Keratinocyte (primary cell): ENCODE data around the gene SERPINH1. TPM values are rescaled to one million over a fixed set of nuclear protein-coding genes. Genes with fewer than 3 reads are reported as not detected.

ENCODE experiments used
- DNase-seq: peaks from one replicate; pipeline ENCODE4 v3.0.0-alpha.2; 2011; ENCODE audit warnings: low read depth, missing footprints, low spot score
- FAIRE-seq: peaks from 2 replicates; lab custom pipeline; 2011; peaks lifted over from hg19 to GRCh38; lab: Jason Lieb, UNC
- H2AFZ ChIP-seq: 2 replicates; pipeline ENCODE4 v1.6.0; 2012; ENCODE audit warnings: low read length, control low read depth, inconsistent platforms; ENCODE audit not compliant: control insufficient read depth
- H3K27ac ChIP-seq: 2 replicates; pipeline ENCODE4 v1.5.1; 2011; ENCODE audit warnings: low read length; ENCODE audit not compliant: control insufficient read depth, insufficient read depth
- H3K27me3 ChIP-seq: 3 replicates; pipeline ENCODE4 v1.6.0; 2011; ENCODE audit warnings: low read length; ENCODE audit not compliant: control insufficient read depth, insufficient read depth; ENCODE audit errors: extremely low read depth
- H3K36me3 ChIP-seq, 2 experiments: 2 replicates in 1 of 2; 3 replicates in 1 of 2; pipeline ENCODE4 v1.5.1; 2011; ENCODE audit warnings: low read length in 2 of 2, mild to moderate bottlenecking in 1 of 2; ENCODE audit not compliant: control insufficient read depth in 2 of 2, insufficient read depth in 2 of 2; ENCODE audit errors: extremely low read depth in 1 of 2
- H3K4me1 ChIP-seq: 3 replicates; pipeline ENCODE4 v1.5.1; 2011; ENCODE audit warnings: low read length; ENCODE audit not compliant: control insufficient read depth, insufficient read depth; ENCODE audit errors: extremely low read depth
- H3K4me2 ChIP-seq: 3 replicates; pipeline ENCODE4 v1.6.0; 2011; ENCODE audit warnings: low read depth, low read length; ENCODE audit not compliant: control insufficient read depth, insufficient read depth; ENCODE audit errors: extremely low read depth
- H3K4me3 ChIP-seq, 3 experiments: fragments of 200-600 bp in 1 of 3; sonication (generic) in 1 of 3; 2 replicates in 2 of 3; 3 replicates in 1 of 3; pipeline ENCODE4 v1.5.1; 2011 to 2016; ENCODE audit warnings: low read length in 3 of 3, mild to moderate bottlenecking in 3 of 3, control low read depth in 2 of 3, inconsistent platforms in 1 of 3, low read depth in 1 of 3, mixed read lengths in 1 of 3, mixed run types in 1 of 3, moderate library complexity in 1 of 3; ENCODE audit not compliant: control insufficient read depth in 2 of 3, insufficient read depth in 2 of 3; ENCODE audit errors: extremely low read depth in 1 of 3
- H3K79me2 ChIP-seq: 2 replicates; pipeline ENCODE4 v1.6.0; 2012; ENCODE audit warnings: low read length; ENCODE audit not compliant: control insufficient read depth, insufficient read depth
- H3K9ac ChIP-seq: 3 replicates; pipeline ENCODE4 v1.6.0; 2011; ENCODE audit warnings: low read length; ENCODE audit not compliant: control insufficient read depth, insufficient read depth; ENCODE audit errors: extremely low read depth
- H3K9me1 ChIP-seq: 3 replicates; pipeline ENCODE4 v1.6.0; 2011; ENCODE audit warnings: low read length; ENCODE audit not compliant: control insufficient read depth, insufficient read depth; ENCODE audit errors: extremely low read depth
- H3K9me3 ChIP-seq: 2 replicates; pipeline ENCODE4 v1.5.1; 2012; ENCODE audit warnings: low read depth, low read length; ENCODE audit not compliant: control insufficient read depth
- H4K20me1 ChIP-seq: 3 replicates; pipeline ENCODE4 v1.6.0; 2011; ENCODE audit warnings: low read length; ENCODE audit not compliant: control insufficient read depth, insufficient read depth; ENCODE audit errors: extremely low read depth
- CTCF ChIP-seq, 3 experiments: IDR thresholded peaks in 1 of 3; conservative IDR thresholded peaks in 1 of 3; optimal IDR thresholded peaks in 1 of 3; 2 replicates in 2 of 3; 3 replicates in 1 of 3; pipeline versions ENCODE3 to v1.5.1; 2011; ENCODE audit warnings: low read length in 3 of 3, mild to moderate bottlenecking in 3 of 3, moderate library complexity in 2 of 3, control low read depth in 1 of 3, inconsistent platforms in 1 of 3; ENCODE audit not compliant: insufficient read depth in 2 of 3; ENCODE audit errors: extremely low read depth in 1 of 3
- EZH2 ChIP-seq: IDR thresholded peaks from one replicate; pipeline ENCODE4 v1.6.1; 2012; ENCODE audit warnings: inconsistent platforms, mild to moderate bottlenecking, low read length, moderate library complexity
- dilution Hi-C: fragments of 300-500 bp; cut with MboI; formaldehyde crosslinking; loops from one replicate; pipeline ENCODE4 v1.7.0; 2020; ENCODE audit warnings: low sequenced_read_pairs; ENCODE audit not compliant: extremely low pct_ligation_motif_present
- polyA plus RNA-seq, 5 experiments: library from polyadenylated mRNA; depleted of rRNA in 3 of 5; stranded (reverse) in 3 of 5; stranded (forward) in 1 of 5; unstranded in 1 of 5; fragments of >200 nt; gene quantifications; 1 replicate in 1 of 5; 2 replicates in 3 of 5; 3 replicates in 1 of 5; pipeline versions ENCODE4 v1.2.1 to v1.2.3, GENCODE V29; 2011 to 2012; ENCODE audit warnings: missing spikeins in 2 of 5, low read depth in 1 of 5, low replicate concordance in 1 of 5

Gene SERPINH1
- polyA plus RNA-seq, 1 donor (not counting 4 experiments of a cell fraction or from before 2014, with no cell fraction given) = 136 TPM

GRCh38 chr11:75555079-75555811 lies 6.8 kb upstream of the SERPINH1 start:
- H3K36me3 ChIP-seq = no peaks in the 10 kb centered on the region
- FAIRE-seq (no peak), DNase-seq (no peak)
- dilution Hi-C loops = no loop called here
- no peak overlapping the region for H2AFZ ChIP-seq
- H3K27me3 ChIP-seq = no peaks in the 10 kb centered on the region
- H3K9ac ChIP-seq = no peak overlapping the region
- H3K9me3 ChIP-seq = no peaks in the 10 kb centered on the region
- H4K20me1 ChIP-seq = no peaks in the 10 kb centered on the region
- H3K9me1 ChIP-seq = no peaks in the 10 kb centered on the region
- H3K4me1 ChIP-seq = peaks cover 26% of the 10 kb centered on the region
- TF ChIP-seq CTCF (optimal IDR thresholded peaks at IDR 0.05 in 1 of 3, IDR thresholded peaks at IDR 0.05 in 1 of 3, conservative IDR thresholded peaks at IDR 0.05 in 1 of 3; ENCODE audit: extremely low read depth in 1 of 3, insufficient read depth in 2 of 3, low read length in 3 of 3) = no peak
- TF ChIP-seq EZH2 = no peak
- H3K27ac ChIP-seq = no peak overlapping the region
- H3K4me2 ChIP-seq = no peak overlapping the region
- H3K4me3 ChIP-seq = no peak overlapping the region
- H3K79me2 ChIP-seq = no peaks in the 10 kb centered on the region

- Histone ChIP-seq H3K36me3 (no peaks in the 10 kb centered on the region), H3K27ac (no peak overlapping the region)
- FAIRE-seq = no peak
These were observed 5.8 kb upstream of the SERPINH1 start for GRCh38 chr11:75556275-75556674.

More at GRCh38 chr11:75556275-75556674, 5.8 kb upstream of the SERPINH1 start:
- Histone ChIP-seq H3K9me1 (no peaks in the 10 kb centered on the region), H4K20me1 (no peaks in the 10 kb centered on the region), H2AFZ (no peak overlapping the region), H3K27me3 (no peaks in the 10 kb centered on the region), H3K9ac (no peak overlapping the region), H3K4me3 (no peak overlapping the region), H3K4me2 (no peak overlapping the region), H3K79me2 (no peaks in the 10 kb centered on the region), H3K9me3 (no peaks in the 10 kb centered on the region), H3K4me1 (peaks cover 26% of the 10 kb centered on the region)
- no peak for TF ChIP-seq CTCF (optimal IDR thresholded peaks at IDR 0.05 in 1 of 3, IDR thresholded peaks at IDR 0.05 in 1 of 3, conservative IDR thresholded peaks at IDR 0.05 in 1 of 3; ENCODE audit: extremely low read depth in 1 of 3, insufficient read depth in 2 of 3, low read length in 3 of 3)
- TF ChIP-seq EZH2 = no peak
- no peak for DNase-seq
- dilution Hi-C loops = no loop called here
